VCaP (cell line): Measurements from ENCODE around the gene FNIP1.
"Not testable (repeated sequence)": the region's sequence is repeated elsewhere in the genome, so short reads cannot be mapped to it uniquely, and the experiment has no call there.

Experiments used
- H3K27ac ChIP-seq: fragments of 450-650 bp; 2 replicates; pipeline ENCODE4 v1.5.1; 2017
- TF ChIP-seq, protein P1 (sequence below): fragments of 450-650 bp; conservative IDR thresholded peaks from 2 replicates; pipeline ENCODE4 v1.5.1; 2017; ENCODE audit warnings: mild to moderate bottlenecking, moderate library complexity

The FNIP1 gene

DNA sequence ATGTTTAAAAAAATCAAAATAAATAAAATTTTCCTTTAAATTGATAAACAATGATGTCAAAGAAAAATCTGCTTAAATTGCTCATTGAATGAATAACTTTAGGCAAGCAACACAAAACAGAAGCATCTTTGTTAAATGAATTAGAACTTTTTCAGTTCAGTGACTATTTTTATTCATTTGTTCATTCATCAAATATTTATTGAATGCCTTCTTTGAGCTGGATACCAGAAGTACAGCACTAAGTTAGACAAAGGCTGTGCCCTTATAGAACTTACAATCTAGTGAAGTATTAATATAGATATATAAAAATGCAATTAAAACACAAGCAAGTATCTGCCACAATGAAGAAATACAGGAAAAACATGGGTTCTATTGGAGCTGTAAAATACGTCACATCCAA is 10.8 kb downstream of the FNIP1 start:
- TF ChIP-seq, protein P1, sequence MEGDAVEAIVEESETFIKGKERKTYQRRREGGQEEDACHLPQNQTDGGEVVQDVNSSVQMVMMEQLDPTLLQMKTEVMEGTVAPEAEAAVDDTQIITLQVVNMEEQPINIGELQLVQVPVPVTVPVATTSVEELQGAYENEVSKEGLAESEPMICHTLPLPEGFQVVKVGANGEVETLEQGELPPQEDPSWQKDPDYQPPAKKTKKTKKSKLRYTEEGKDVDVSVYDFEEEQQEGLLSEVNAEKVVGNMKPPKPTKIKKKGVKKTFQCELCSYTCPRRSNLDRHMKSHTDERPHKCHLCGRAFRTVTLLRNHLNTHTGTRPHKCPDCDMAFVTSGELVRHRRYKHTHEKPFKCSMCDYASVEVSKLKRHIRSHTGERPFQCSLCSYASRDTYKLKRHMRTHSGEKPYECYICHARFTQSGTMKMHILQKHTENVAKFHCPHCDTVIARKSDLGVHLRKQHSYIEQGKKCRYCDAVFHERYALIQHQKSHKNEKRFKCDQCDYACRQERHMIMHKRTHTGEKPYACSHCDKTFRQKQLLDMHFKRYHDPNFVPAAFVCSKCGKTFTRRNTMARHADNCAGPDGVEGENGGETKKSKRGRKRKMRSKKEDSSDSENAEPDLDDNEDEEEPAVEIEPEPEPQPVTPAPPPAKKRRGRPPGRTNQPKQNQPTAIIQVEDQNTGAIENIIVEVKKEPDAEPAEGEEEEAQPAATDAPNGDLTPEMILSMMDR: no peak
- no peak overlapping the region for H3K27ac ChIP-seq

DNA sequence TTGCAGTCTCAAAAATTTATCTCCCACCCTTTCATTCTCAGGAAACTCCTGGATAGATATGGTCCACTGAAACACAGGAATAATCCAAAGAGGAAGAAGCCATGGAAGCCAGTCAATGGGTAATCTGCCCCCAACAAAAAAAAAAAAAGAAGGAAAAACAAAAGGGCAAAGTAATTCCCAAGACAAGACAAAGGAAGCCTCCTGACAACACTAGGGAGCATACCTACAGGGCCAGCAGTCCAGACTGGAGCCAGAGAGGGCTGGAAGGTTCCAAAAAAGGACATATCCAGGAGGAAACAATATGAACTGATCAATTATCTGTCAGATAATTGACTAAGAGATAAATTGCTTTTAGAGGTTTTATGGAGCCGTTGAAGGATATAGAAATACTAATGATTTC is 12.9 kb downstream of the FNIP1 start:
- H3K27ac ChIP-seq: no peak overlapping the region
- TF ChIP-seq, protein P1: no peak

DNA sequence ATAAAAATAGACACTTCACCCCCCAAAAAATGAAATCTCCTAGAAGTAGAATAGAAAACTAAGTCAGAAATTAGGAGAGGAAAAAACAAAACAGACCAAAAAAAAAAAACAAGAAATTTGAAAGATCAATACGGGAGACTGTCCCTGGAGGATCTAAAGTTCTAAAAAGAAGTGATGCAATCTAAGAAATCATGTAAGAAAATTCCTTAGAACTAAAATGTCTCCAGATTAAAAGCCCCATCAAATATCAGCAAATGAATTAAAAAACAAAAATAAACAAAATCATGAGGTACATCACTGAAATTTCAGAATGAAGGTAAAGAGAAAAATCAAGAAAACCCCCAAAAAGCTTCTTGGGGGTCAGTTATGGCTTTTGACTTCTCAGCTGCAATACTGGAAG is 13.5 kb downstream of the FNIP1 start:
- no peak overlapping the region for H3K27ac ChIP-seq
- TF ChIP-seq, protein P1: no peak

DNA sequence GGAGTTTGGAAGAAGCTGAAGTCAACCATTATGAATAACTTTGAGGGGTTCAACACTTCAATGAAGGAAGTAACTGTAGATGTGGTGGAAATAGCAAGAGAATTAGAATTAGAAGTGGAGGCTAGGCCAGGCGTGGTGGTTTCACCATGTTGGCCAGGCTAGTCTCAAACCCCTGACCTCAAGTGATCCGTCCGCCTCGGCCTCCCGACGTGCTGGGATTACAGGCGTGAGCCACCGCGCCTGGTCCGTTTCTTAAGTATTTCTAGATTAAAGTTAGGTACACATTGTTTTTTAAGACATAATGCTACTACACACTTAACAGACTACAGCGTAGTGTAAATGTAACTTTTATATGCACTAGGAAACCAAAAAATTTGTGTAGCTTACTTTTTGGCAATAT is 14.1 kb downstream of the FNIP1 start:
- H3K27ac ChIP-seq: no peak overlapping the region
- TF ChIP-seq, protein P1: no peak

DNA sequence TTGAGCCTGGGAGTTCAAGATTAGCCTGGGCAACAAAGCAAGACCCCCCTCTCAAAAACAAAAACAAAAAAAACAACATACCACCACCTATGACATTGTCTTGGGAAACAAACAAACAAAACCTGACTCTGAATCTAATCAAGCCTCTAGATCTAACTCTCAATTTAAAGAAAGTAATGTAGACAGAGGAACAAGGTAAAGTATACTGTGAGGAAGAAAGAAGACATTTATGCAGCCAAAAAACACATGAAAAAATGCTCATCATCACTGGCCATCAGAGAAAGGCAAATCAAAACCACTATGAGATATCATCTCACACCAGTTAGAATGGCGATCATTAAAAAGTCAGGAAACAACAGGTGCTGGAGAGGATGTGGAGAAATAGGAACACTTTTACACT is 18.7 kb downstream of the FNIP1 start:
- not testable (repeated sequence) for H3K27ac ChIP-seq

DNA sequence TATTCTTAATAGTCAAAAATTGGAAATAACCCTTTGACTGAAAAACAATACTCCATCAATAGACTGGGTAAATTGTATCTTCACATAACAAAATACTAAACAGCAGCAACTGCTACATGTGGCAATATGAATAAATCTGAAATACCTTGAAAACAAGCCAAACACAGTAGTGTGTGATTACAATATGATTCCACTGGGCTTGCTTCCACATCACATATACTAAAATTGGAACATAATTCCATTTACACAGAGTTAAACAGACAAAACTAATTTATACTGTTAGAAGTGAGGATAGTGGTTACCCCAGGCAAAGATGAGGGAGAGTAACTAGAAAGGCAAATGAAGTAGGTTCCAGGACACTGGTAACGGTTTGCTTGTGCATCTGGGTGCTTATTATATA is 20.4 kb downstream of the FNIP1 start:
- TF ChIP-seq, protein P1: no peak
- H3K27ac ChIP-seq: peak overlapping the region; percentile 61

DNA sequence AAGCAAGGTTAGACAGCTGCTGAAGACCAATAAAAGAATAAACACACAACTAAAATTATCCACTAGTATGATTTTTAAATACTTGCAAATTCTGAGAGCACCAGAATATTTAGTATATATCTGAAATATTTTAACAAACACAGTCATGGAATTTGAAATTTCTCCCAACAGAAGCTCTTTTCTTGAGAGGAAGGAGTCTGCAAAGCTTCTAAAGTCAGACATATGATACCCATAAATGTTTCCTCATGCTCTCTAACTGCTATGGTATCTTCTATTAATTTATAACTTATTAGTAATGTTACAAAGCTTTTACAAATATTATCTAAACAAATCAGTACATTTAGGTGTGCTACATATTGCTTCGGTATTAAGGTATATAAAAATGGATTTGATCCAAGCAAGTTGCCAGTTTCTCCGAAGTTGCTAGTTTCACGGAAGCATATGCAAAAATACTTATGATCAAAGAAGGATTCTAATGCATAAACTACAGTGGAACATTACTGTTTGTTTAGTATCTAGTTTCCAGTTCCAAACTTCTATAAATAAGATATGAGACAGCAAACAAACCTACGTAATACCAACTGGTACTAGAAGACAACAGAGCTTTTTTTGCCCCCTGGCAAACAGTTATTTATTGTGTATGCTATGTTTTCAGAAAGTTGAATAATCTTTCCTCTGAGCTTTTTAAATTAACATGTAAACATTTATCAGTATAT is 22.0 kb downstream of the FNIP1 start:
- TF ChIP-seq, protein P1: no peak
- H3K27ac ChIP-seq: peak overlapping the region; percentile 61

DNA sequence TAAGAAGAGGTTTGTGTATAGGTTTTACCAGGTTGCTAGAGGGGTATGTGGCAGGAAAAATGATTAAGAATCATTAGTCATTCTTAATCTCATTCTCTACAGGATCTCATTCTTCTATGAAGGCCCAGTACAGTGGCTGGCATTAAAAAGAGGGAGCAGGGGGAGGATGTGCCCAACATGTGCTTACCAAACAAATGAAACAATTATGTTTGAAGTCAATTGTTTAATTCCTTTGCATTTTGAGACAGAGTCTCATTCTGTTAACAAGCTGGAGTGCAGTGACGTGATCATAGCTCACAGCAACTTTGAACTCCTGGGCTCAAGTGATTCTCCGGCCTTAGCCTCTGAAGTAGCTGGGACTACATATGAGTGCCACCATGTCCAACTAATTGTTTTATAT is 23.0 kb downstream of the FNIP1 start:
- peak overlapping the region; percentile 61 for H3K27ac ChIP-seq
- TF ChIP-seq, protein P1: no peak
